HG02981 (cell line): ENCODE results near the gene NARS2.
A peak's percentile ranks its signal among the peaks of the same experiment; 100 is the strongest.
"Not testable (repeated sequence)": the region's sequence is repeated elsewhere in the genome, so short reads cannot be mapped to it uniquely, and the experiment has no call there.

Source experiments
- ATAC-seq: cut with Tn5 transposase; IDR thresholded peaks from one replicate; pipeline ENCODE4 v1.9.1; 2021; ENCODE audit warnings: mild to moderate bottlenecking, moderate library complexity; ENCODE audit not compliant: unreplicated experiment

The NARS2 gene, protein sequence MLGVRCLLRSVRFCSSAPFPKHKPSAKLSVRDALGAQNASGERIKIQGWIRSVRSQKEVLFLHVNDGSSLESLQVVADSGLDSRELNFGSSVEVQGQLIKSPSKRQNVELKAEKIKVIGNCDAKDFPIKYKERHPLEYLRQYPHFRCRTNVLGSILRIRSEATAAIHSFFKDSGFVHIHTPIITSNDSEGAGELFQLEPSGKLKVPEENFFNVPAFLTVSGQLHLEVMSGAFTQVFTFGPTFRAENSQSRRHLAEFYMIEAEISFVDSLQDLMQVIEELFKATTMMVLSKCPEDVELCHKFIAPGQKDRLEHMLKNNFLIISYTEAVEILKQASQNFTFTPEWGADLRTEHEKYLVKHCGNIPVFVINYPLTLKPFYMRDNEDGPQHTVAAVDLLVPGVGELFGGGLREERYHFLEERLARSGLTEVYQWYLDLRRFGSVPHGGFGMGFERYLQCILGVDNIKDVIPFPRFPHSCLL

GRCh38 chr11:78574386-78575381 lies at the start of gene NARS2:
NARS2 (minus strand) TSS chr11:78574864; CDS start chr11:78574488, 376 bp downstream.
- peak; percentile 96 for ATAC-seq

- no peak for ATAC-seq
Observed at GRCh38 chr11:78622666-78623065, 48.0 kb upstream of the NARS2 start.

GRCh38 chr11:78620159-78620558 lies 45.5 kb upstream of the NARS2 start:
- ATAC-seq, result no peak

- no peak for ATAC-seq
Observed at GRCh38 chr11:78615724-78616123, 41.1 kb upstream of the NARS2 start.

GRCh38 chr11:78613378-78613813 lies 38.7 kb upstream of the NARS2 start:
- ATAC-seq, result no peak

GRCh38 chr11:78612721-78613377 lies 38.2 kb upstream of the NARS2 start:
- ATAC-seq, result no peak

GRCh38 chr11:78609321-78609720 lies 34.7 kb upstream of the NARS2 start:
- ATAC-seq, result not testable (repeated sequence)

- ATAC-seq, result no peak
Observed at GRCh38 chr11:78607696-78608095, 33.0 kb upstream of the NARS2 start.

- ATAC-seq, result no peak
Observed at GRCh38 chr11:78606667-78607066, 32.0 kb upstream of the NARS2 start.

DNA sequence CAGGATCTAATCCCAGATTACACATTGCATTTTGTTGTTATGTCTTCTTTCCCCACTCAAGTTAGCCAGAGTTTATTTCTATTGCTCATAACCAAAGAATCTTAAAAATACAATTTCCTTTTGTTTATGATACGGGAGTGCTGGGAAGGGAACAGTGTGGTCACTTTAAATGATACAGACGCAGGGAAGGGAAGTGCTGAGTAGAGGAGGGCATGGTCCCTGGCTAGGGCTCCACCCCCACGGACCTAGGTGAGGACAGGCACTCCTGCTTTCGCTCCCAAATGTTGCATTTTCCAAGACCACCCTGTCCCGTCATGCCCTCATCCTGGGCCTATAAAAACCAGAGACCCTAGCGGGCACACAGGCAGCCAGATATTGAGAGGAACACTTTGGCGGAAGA lies 30.6 kb upstream of the NARS2 start:
- ATAC-seq, result no peak

DNA sequence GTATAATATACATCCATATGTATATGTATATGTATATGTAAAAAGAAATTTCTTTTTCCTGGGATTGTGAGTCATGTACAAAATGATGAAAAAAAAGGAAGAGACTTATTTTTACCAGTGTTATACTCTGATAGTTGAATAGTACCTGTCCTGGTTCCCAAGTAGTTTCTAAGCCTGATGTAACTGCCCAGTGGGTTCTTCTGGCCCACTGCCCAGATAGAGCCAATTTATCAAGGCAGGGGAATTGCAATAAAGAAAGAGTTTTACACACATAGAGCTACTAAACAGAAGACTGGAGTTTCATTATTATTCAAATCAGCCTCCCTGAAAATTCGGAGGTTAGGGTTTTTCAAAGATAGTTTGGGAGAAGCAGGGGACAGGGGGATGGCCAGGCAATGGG lies 29.1 kb upstream of the NARS2 start:
- ATAC-seq, result no peak

DNA sequence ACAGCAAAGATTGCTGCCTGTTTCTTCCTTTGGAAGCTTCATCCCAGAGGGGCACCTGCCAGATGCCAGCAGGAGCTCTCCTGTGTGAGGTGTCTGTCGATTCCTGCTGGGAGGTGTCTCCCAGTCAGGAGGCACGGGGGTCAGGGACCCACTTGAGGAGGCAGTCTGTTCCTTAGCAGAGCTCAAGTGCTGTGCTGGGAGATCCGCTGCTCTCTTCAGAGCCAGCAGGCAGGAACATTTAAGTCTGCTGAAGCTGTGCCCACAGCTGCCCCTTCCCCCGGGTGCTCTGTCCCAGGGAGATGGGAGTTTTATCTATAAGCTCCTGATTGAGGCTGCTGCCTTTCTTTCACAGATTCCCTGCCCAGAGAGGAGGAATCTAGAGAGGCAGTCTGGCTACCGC lies 28.1 kb upstream of the NARS2 start:
- ATAC-seq, result not testable (repeated sequence)

DNA sequence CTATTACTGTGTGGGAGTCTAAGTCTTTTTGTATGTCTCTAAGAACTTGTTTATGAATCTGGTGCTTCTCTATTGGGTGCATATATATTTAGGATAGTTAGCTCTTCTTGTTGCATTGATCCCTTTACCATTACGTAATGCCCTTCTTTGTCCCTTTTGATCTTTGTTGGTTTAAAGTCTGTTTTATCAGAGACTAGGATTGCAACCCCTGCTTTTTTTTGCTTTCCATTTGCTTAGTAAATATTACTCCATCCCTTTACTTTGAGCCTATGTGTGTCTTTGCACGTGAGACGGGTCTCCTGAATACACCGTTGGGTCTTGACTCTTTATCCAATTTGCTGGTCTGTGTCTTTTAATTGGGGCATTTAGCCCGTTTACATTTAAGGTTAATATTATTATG lies 26.4 kb upstream of the NARS2 start:
- ATAC-seq, result not testable (repeated sequence)

- not testable (repeated sequence) for ATAC-seq
Observed at GRCh38 chr11:78597579-78597978, 22.9 kb upstream of the NARS2 start.

GRCh38 chr11:78595436-78596130 lies 20.9 kb upstream of the NARS2 start:
- no peak for ATAC-seq

GRCh38 chr11:78594814-78595213 lies 20.1 kb upstream of the NARS2 start:
- no peak for ATAC-seq

DNA sequence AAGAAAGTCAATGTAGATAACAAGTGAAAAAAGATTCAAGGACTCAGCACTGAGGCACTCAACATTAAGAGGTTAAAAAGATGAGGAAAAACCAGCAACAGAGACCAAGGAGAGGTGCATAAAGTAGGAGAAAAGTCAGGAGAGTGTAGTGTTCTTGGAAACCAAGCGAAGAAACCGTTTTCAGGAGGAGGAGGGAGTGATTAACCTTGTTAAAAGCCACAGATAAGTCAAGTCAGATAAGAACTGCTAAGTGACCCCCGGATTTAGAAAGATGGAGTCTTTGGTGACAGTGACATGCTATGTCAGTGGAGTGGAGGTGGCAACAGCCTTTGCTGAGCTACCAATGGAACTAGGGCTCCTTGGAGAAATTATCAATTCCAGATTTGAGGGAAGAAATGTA lies 13.9 kb upstream of the NARS2 start:
- ATAC-seq, result no peak

GRCh38 chr11:78587446-78587845 lies 12.8 kb upstream of the NARS2 start:
- ATAC-seq, result no peak

DNA sequence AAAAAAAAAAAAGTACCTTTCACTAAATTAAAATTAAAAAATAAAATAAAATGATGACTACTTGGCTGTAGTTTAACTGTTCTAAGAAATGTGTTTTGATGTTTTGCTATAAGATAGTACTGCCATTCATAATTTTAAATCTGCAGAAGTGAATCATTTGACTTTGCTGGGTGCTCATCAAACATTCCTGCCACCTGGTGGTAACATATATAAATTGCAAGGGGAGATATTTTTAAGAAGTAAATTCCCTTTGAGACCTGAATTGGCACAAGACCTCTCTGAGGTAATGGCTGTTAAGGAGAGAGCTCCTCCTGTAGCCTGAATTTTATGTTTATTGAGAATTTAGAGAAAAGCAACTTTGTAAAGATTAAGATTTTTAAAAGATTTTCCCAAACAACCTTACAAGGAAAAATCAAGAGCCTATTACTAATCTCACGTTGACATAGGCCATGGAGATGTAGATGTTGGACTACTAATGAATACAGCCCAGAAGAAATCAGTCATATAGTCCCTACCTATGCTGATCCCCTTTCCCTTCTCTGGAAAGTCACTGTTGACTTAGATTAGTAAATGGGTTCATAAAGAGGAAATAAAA lies 11.9 kb upstream of the NARS2 start:
- ATAC-seq, result no peak

GRCh38 chr11:78583889-78584288 lies 9.2 kb upstream of the NARS2 start:
- no peak for ATAC-seq
